MCF 10A (cell line): ENCODE results near the gene ERI2. TPM values are rescaled to one million over a fixed set of nuclear protein-coding genes. Genes with fewer than 3 reads are reported as not detected.

Experiments used
- BruUV-seq: library from RNA; stranded (reverse); fragments of 400-500 nt; replicated peaks from 2 replicates; lab custom pipeline; 2021; lab: Mats Ljungman, UMichigan
- CTCF ChIA-PET: fragments of 300-600 bp; sonication (Branson Sonifier 250); formaldehyde crosslinking; extraction: SDS; loops from one replicate; lab custom pipeline; 2021; ENCODE audit warnings: antibody characterized with exemption, inconsistent platforms; lab: Yijun Ruan, JAX
- POLR2A ChIA-PET: fragments of 300-600, 350-650 bp; sonication (Branson Sonifier 250); formaldehyde crosslinking; extraction: SDS; loops from one replicate; lab custom pipeline; 2020; ENCODE audit warnings: antibody characterized with exemption, inconsistent platforms; lab: Yijun Ruan, JAX
- DNase-seq: peaks from one replicate; pipeline ENCODE4 v3.0.0-alpha.2; 2018; ENCODE audit not compliant: unreplicated experiment
- H3K27ac Mint-ChIP-seq: one replicate; pipeline ENCODE4 v1.8.0; 2022; ENCODE audit warnings: mild to moderate bottlenecking, low read depth, mixed read lengths; ENCODE audit not compliant: unreplicated experiment
- H3K27me3 Mint-ChIP-seq: one replicate; pipeline ENCODE4 v1.8.0; 2022; ENCODE audit warnings: mixed read lengths; ENCODE audit not compliant: insufficient read depth, unreplicated experiment
- H3K36me3 Mint-ChIP-seq: one replicate; pipeline ENCODE4 v1.8.0; 2022; ENCODE audit warnings: mild to moderate bottlenecking, moderate library complexity, mixed read lengths; ENCODE audit not compliant: insufficient read depth, unreplicated experiment
- H3K4me1 Mint-ChIP-seq: one replicate; pipeline ENCODE4 v1.8.0; 2022; ENCODE audit warnings: mixed read lengths; ENCODE audit not compliant: insufficient read depth, unreplicated experiment
- H3K4me3 Mint-ChIP-seq: one replicate; pipeline ENCODE4 v1.8.0; 2022; ENCODE audit warnings: mild to moderate bottlenecking, moderate library complexity, mixed read lengths; ENCODE audit not compliant: unreplicated experiment
- H3K9me3 Mint-ChIP-seq: one replicate; pipeline ENCODE4 v1.8.0; 2022; ENCODE audit warnings: mixed read lengths; ENCODE audit not compliant: unreplicated experiment
- CTCF ChIP-seq: fragments of 200-600 bp; IDR thresholded peaks from one replicate; pipeline ENCODE4 v1.8.0; 2022; ENCODE audit warnings: antibody characterized with exemption, mild to moderate bottlenecking; ENCODE audit not compliant: unreplicated experiment
- intact Hi-C: fragments of 100-400 bp; cut with micrococcal nuclease; formaldehyde crosslinking; loops from 2 replicates; pipeline ENCODE4 v1.14.1; 2022
- total RNA-seq: library from RNA; stranded (reverse); gene quantifications from 2 replicates; pipeline ENCODE4 v1.2.3, GENCODE V29; 2022

The ERI2 gene
- total RNA-seq, 1 experiment from 2014 or later = 26.8 TPM

- Mint-ChIP-seq H3K9me3 (no peaks in the 10 kb centered on the region), H3K4me3 (no peak overlapping the region), H3K27ac (peak overlapping the region; percentile 79), H3K27me3 (no peaks in the 10 kb centered on the region), H3K4me1 (peaks cover 27% of the 10 kb centered on the region), H3K36me3 (peaks cover 63% of the 10 kb centered on the region)
- intact Hi-C loops = loop anchor here (2.0 to 5.0 kb wide), 2 partner anchors 46 to 149 kb away; partner anchors contain the start of genes ERI2 and REXO5
- no peak for DNase-seq
- no TSS peak for BruUV-seq
- POLR2A ChIA-PET = interaction anchor here (2.1 to 10.7 kb wide), 6 partner anchors 14 to 449 kb away, joined by 6 to 260 read pairs (median 45); partner anchors contain the start of genes DCUN1D3, ERI2, LYRM1 and REXO5
- CTCF ChIA-PET = interaction anchor here (0.6 to 6.0 kb wide), 6 partner anchors 11 to 447 kb away, joined by 3 to 89 read pairs (median 4); no protein-coding TSS in a partner anchor
- no peak for TF ChIP-seq CTCF
These were observed 46.9 kb upstream of the ERI2 start for GRCh38 chr16:20853143-20853542.

- intact Hi-C loops = loop anchor here (1.0 to 5.0 kb wide), 4 partner anchors 48 to 307 kb away; partner anchors contain the start of gene LDAF1
- peak; percentile 93 for DNase-seq
- H3K27ac Mint-ChIP-seq = peak overlapping the region; percentile 79
- H3K36me3 Mint-ChIP-seq = peaks cover 53% of the 10 kb centered on the region
- no peaks in the 10 kb centered on the region for H3K27me3 Mint-ChIP-seq
- H3K9me3 Mint-ChIP-seq = no peaks in the 10 kb centered on the region
- ChIA-PET POLR2A (interaction anchor here (0.6 to 10.7 kb wide), 24 partner anchors 8 to 450 kb away, joined by 3 to 260 read pairs (median 4); partner anchors contain the start of genes DCUN1D3, ERI2, LDAF1 and LYRM1), CTCF (interaction anchor here (0.6 to 6.0 kb wide), 19 partner anchors 10 to 1787 kb away, joined by 3 to 89 read pairs (median 8); partner anchors contain the start of genes DCUN1D3, ERI2, LDAF1 and LYRM1)
- peaks cover 27% of the 10 kb centered on the region for H3K4me1 Mint-ChIP-seq
- TF ChIP-seq CTCF = no peak
- H3K4me3 Mint-ChIP-seq = no peak overlapping the region
- BruUV-seq = no TSS peak
These were observed 45.3 kb upstream of the ERI2 start for GRCh38 chr16:20851601-20852000.

GRCh38 chr16:20850981-20851380 is 44.7 kb upstream of the ERI2 start:
- BruUV-seq = no TSS peak
- Mint-ChIP-seq H3K27me3 (no peaks in the 10 kb centered on the region), H3K4me3 (no peak overlapping the region), H3K27ac (peak overlapping the region; percentile 79), H3K4me1 (peaks cover 27% of the 10 kb centered on the region), H3K36me3 (peaks cover 50% of the 10 kb centered on the region), H3K9me3 (no peaks in the 10 kb centered on the region)
- no peak for DNase-seq
- POLR2A ChIA-PET = interaction anchor here (0.6 to 10.7 kb wide), 24 partner anchors 9 to 451 kb away, joined by 3 to 260 read pairs (median 6); partner anchors contain the start of genes DCUN1D3, ERI2, LDAF1 and LYRM1
- intact Hi-C loops = loop anchor here (1.0 to 5.0 kb wide), 9 partner anchors 48 to 449 kb away; partner anchors contain the start of gene LDAF1
- CTCF ChIA-PET = interaction anchor here (0.5 to 6.0 kb wide), 41 partner anchors 15 to 1712 kb away, joined by 3 to 89 read pairs (median 7); partner anchors contain the start of genes DCUN1D3, DNAH3, ERI2 and LDAF1
- no peak for TF ChIP-seq CTCF
